ENCODE data around the gene STX18. TPM values are rescaled to one million over a fixed set of nuclear protein-coding genes. Genes with fewer than 3 reads are reported as not detected.

Gene STX18
- total and polyA plus RNA-seq, 2 of the 13 experiments (the other 11 are each of a cell fraction or from before 2014, with no cell fraction given) = 23.9 to 37.1 TPM

DNA sequence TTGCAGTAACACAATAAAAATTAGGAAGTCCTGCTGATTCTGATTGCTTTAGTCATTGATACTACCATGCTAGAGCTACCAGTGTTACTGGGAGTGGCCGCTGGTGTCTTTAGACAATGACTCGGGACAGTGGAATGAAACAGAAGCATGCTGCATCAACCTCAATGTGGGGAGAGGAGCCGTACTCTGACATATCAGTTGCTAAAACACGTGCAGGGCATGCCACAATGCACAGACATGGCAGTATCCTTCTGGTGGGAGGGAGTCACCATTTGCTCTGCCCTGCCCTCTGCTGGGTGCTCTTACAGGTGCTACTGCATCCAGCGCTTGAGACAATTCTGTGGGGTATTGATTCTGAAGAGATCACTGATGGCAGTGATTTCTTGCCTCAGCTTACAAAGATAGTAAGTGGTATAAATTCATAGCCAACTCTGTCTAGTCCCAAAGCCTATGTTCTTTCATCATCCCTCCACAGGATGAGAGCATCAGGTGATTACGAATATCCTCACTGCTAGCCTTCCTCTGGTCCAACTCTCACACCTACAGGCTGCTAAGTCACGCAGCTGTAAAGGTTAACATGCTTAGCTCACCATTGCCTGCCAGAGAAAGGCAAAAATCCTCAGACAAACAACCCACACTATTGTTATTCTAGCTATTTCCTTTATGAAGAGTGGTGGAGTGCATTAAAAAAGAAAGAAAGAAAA lies 111.2 kb downstream of the STX18 start (continued):
- TF ChIP-seq, protein P1, sequence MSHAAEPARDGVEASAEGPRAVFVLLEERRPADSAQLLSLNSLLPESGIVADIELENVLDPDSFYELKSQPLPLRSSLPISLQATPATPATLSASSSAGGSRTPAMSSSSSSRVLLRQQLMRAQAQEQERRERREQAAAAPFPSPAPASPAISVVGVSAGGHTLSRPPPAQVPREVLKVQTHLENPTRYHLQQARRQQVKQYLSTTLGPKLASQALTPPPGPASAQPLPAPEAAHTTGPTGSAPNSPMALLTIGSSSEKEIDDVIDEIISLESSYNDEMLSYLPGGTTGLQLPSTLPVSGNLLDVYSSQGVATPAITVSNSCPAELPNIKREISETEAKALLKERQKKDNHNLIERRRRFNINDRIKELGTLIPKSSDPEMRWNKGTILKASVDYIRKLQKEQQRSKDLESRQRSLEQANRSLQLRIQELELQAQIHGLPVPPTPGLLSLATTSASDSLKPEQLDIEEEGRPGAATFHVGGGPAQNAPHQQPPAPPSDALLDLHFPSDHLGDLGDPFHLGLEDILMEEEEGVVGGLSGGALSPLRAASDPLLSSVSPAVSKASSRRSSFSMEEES (CRISPR knock-in tag; IDR thresholded peaks at IDR 0.05) = no peak
- TF ChIP-seq, protein P2, sequence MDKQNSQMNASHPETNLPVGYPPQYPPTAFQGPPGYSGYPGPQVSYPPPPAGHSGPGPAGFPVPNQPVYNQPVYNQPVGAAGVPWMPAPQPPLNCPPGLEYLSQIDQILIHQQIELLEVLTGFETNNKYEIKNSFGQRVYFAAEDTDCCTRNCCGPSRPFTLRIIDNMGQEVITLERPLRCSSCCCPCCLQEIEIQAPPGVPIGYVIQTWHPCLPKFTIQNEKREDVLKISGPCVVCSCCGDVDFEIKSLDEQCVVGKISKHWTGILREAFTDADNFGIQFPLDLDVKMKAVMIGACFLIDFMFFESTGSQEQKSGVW (CRISPR knock-in tag; IDR thresholded peaks at IDR 0.05; ENCODE audit: borderline replicate concordance) = no peak
- TF ChIP-seq KLF11 (CRISPR knock-in tag; IDR thresholded peaks at IDR 0.05) (no peak), TBP (CRISPR knock-in tag; IDR thresholded peaks at IDR 0.05) (no peak), MATR3 (CRISPR knock-in tag; IDR thresholded peaks at IDR 0.05) (no peak), ZNF562 (CRISPR knock-in tag; IDR thresholded peaks at IDR 0.05; ENCODE audit: borderline replicate concordance) (no peak), GPN1 (CRISPR knock-in tag; IDR thresholded peaks at IDR 0.05; ENCODE audit: borderline replicate concordance) (no peak), ZNF484 (CRISPR knock-in tag; IDR thresholded peaks at IDR 0.05; ENCODE audit: borderline replicate concordance, low read depth) (no peak), ZNF224 (CRISPR knock-in tag; IDR thresholded peaks at IDR 0.05) (no peak), PAWR (CRISPR knock-in tag; IDR thresholded peaks at IDR 0.05; ENCODE audit: borderline replicate concordance) (no peak), BRCA1 (CRISPR knock-in tag; IDR thresholded peaks at IDR 0.05) (no peak), REPIN1 (CRISPR knock-in tag; IDR thresholded peaks at IDR 0.05; ENCODE audit: borderline replicate concordance, low read depth) (no peak), ZNF496 (CRISPR knock-in tag; IDR thresholded peaks at IDR 0.05; ENCODE audit: insufficient replicate concordance) (no peak), ELF1 (CRISPR knock-in tag; IDR thresholded peaks at IDR 0.05) (no peak), ARNT (IDR thresholded peaks at IDR 0.05) (no peak), ZNF234 (CRISPR knock-in tag; conservative IDR thresholded peaks at IDR 0.05) (no peak), TCF12 (IDR thresholded peaks at IDR 0.05) (no peak), TCF12 (CRISPR knock-in tag; IDR thresholded peaks at IDR 0.05) (no peak), JARID2 (CRISPR knock-in tag; IDR thresholded peaks at IDR 0.05; ENCODE audit: insufficient replicate concordance) (no peak), ZSCAN22 (CRISPR knock-in tag; IDR thresholded peaks at IDR 0.05) (no peak), ZNF160 (CRISPR knock-in tag; IDR thresholded peaks at IDR 0.05) (no peak), SRSF4 (IDR thresholded peaks at IDR 0.05; ENCODE audit: low read depth, low read length, poor library complexity, severe bottlenecking) (no peak), ZNF253 (CRISPR knock-in tag; IDR thresholded peaks at IDR 0.05; ENCODE audit: borderline replicate concordance) (no peak), ZNF589 (CRISPR knock-in tag; conservative IDR thresholded peaks at IDR 0.05) (no peak), ONECUT2 (CRISPR knock-in tag; IDR thresholded peaks at IDR 0.05) (no peak), MYNN (CRISPR knock-in tag; IDR thresholded peaks at IDR 0.05; ENCODE audit: low read depth) (no peak)
- TF ChIP-seq, protein P3, sequence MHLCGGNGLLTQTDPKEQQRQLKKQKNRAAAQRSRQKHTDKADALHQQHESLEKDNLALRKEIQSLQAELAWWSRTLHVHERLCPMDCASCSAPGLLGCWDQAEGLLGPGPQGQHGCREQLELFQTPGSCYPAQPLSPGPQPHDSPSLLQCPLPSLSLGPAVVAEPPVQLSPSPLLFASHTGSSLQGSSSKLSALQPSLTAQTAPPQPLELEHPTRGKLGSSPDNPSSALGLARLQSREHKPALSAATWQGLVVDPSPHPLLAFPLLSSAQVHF (CRISPR knock-in tag; IDR thresholded peaks at IDR 0.05) = no peak
- TF ChIP-seq, protein P4, sequence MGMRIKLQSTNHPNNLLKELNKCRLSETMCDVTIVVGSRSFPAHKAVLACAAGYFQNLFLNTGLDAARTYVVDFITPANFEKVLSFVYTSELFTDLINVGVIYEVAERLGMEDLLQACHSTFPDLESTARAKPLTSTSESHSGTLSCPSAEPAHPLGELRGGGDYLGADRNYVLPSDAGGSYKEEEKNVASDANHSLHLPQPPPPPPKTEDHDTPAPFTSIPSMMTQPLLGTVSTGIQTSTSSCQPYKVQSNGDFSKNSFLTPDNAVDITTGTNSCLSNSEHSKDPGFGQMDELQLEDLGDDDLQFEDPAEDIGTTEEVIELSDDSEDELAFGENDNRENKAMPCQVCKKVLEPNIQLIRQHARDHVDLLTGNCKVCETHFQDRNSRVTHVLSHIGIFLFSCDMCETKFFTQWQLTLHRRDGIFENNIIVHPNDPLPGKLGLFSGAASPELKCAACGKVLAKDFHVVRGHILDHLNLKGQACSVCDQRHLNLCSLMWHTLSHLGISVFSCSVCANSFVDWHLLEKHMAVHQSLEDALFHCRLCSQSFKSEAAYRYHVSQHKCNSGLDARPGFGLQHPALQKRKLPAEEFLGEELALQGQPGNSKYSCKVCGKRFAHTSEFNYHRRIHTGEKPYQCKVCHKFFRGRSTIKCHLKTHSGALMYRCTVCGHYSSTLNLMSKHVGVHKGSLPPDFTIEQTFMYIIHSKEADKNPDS (CRISPR knock-in tag; IDR thresholded peaks at IDR 0.05) = no peak

Measured in HepG2 (cell line).